Mammary epithelial cell (primary cell): Measurements from ENCODE around the gene AMER3.

Source experiments
- CTCF ChIP-seq, 2 donors: IDR thresholded peaks in 1 of 2; conservative IDR thresholded peaks in 1 of 2; 2 replicates each; pipeline ENCODE4 v1.5.1; 2011 to 2012; ENCODE audit warnings: inconsistent platforms in 2 of 2, low read length in 2 of 2, mild to moderate bottlenecking in 2 of 2, control low read depth in 1 of 2, low read depth in 1 of 2; ENCODE audit not compliant: insufficient read depth in 1 of 2; ENCODE audit errors: extremely low read depth in 1 of 2
- EZH2 ChIP-seq: IDR thresholded peaks from 2 replicates; pipeline ENCODE4 v1.6.1; 2012; ENCODE audit warnings: low read length, inconsistent platforms, borderline replicate concordance

- no peak for TF ChIP-seq EZH2
- no peak for TF ChIP-seq CTCF (conservative IDR thresholded peaks at IDR 0.05 in 1 of 2, IDR thresholded peaks at IDR 0.05 in 1 of 2; ENCODE audit: extremely low read depth in 1 of 2, insufficient read depth in 1 of 2, low read depth in 1 of 2, low read length in 2 of 2)
Observed at GRCh38 chr2:130744287-130745117, 10.8 kb upstream of the AMER3 start.
